GM21529 (cell line): ENCODE measurements around the gene BMI1.
"Not testable (repeated sequence)": the region's sequence is repeated elsewhere in the genome, so short reads cannot be mapped to it uniquely, and the experiment has no call there.

Experiments used
- ATAC-seq: cut with Tn5 transposase; IDR thresholded peaks from one replicate; pipeline ENCODE4 v1.9.1; 2021; ENCODE audit not compliant: unreplicated experiment

Gene BMI1

DNA sequence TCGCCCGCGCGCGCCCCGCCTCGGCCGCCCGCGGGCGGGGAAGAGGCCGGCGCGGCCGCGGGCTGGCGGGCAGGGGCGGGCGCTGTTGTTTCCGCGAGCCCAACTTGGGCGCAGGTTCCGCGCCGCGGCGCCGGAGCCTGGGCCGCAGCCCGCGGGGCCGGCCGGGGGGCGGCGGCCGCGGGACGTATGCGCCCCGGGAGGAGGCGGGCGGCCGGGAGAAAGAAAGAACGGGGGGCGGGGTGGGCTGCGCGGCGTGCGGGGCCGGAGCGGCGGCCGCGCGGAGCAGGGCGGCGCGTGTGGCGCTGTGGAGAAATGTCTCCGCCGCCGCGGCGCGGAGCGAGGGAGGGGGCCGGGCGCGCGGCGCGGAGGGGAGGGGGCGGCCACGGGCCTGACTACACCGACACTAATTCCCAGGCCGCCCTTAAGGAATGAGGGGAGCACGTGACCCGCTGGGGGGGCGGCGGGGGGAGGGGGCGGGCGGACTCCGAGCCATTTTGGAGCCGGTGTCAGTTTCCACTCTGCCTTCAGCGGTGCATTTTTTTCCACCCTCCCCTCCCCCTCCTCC lies at the start of gene BMI1:
Gene BMI1, plus strand, starts transcription at position 509 of the 565 bp plus-strand sequence. CDS start 5,351 bp downstream, outside the sequence.
- ATAC-seq, result peak; percentile 13

DNA sequence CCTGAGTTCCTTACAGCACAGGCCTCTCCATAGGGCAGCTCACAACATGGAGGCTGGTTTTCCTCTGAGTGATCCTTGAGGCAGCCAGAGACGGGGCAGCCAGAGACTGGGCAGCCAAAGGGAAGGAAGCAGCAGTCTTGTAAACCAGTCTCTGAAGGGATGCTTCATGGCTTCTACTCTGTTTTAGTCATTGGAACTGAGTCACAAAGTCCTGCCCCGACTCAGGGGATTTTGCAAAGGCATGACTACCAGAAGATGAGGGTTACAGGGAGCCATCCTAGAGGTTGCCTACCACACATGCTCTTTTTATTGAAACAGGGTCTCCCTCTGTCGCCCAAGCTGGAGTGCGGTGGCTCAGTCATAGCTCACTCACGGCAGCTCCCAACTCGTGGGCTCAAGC lies 49.1 kb upstream of the BMI1 start:
- no peak for ATAC-seq

DNA sequence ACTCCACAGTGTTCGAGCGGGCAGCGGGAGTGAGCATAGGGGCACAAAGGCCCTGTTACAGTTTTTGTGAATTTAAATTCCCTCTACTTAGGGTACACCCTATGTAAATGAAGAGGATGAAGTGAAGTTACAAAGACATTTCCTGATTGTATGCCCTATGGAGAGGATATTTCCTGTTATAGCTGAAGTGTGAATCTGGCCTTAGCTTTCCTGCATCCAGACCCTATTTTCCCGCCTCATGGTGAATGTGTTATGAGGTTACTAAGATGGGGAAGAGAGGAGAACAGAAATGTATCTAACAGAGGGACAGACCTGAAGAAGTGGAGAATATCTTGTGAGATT lies 42.5 kb upstream of the BMI1 start:
- no peak for ATAC-seq

DNA sequence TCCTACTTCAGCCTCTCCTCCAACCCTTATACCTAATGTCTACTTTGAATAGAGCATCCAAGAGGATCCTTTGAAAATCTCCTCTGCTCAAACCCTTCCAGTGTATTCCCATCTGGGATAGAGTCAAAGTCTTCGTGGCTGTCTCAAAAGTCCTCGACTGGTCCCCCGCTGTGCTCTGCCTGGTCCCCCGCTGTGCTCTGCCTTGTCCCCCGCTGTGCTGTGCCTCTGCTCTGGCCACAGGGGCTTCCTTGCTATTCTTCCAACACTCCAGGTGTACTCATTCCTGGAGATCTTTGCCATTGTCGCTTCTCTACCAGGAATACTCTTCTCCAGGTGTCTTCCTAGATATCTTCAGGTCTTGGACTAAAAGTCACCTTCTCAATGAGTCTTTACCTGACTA lies 40.8 kb upstream of the BMI1 start:
- ATAC-seq, result no peak

DNA sequence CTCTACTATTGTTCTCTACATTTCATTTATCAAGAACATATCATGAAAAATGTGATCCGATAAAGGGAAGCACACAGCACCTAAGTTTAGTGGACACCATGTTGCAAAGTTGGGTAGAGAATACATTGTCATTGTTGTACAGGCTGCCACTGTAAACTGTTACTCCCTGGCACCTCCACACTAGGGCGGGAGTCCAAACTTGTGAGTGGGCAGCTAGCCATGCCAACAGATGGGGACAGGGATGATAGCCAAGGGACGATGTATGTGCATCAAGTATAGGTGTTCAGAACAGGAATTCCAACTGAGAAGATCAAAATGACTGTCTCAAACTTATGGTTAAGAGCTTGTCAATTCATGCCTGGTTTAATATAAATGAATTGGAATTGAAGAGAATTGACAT lies 35.8 kb upstream of the BMI1 start:
- ATAC-seq, result no peak

DNA sequence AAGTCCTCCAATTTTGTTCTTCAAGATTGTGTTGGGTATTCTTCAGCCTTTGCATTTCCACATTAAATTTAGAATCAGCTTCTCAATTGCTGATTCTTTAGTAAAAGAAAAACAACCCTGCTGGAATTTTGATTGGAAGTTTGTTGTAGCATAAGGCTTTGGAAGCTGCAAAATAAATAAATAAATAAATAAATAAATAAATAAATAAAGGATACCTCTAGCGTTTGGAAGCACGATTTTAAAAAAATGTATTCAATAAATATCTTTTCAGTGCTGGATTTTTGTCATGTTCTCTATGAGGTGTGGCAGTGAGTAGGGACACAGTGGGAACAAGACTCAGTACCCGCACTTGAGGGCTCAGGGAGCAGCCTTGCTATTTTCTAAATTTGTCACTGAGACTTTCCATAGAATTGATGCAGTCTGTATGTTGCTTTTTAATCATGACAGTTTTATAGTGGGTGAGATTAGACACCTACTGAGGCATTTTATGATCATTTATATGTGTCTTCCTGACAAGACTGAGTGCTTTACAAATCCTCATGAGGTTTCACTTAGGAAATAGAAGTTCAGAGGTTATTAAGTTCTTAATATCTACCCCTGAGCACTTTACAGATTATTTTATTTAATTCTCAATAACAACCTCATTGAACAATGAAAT lies 27.0 kb upstream of the BMI1 start:
- no peak for ATAC-seq

DNA sequence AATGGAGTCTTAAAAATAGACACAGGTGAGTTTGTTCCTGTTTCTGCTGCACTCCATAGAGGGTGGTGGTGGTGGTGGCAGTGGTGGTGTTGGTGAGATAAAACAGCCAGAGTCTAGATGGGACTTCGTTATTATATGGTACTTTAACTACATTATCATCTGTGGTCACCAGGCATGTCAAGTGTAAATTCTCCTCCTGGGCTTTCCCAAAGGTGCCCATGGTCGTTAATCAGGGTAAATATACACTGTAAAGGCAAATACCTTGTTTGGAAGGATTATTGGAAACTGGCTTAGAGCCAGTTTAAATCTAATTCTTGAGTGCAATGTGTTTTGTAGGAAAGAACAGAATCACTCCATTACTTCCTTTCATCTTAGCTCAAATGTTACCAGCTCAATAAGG lies 26.2 kb upstream of the BMI1 start:
- no peak for ATAC-seq

DNA sequence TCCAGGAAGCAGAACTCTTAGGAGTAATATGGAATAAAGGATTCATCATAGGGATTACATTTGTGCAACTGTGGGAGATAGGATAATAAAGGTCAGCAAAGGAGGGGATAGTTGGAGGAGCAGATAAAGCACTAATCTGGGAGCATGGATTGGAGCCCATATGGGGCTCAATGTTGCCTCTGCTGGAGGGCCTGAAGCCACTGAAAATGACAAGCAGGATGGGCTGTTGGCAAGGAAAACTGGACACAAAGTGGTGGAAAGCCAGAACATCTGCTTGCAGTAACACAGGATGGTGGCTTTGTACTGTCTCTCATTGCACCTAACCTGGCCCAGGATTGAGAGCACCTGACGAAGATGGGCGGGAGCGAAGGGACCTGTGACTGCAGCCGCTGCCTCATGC lies 19.7 kb upstream of the BMI1 start:
- no peak for ATAC-seq

DNA sequence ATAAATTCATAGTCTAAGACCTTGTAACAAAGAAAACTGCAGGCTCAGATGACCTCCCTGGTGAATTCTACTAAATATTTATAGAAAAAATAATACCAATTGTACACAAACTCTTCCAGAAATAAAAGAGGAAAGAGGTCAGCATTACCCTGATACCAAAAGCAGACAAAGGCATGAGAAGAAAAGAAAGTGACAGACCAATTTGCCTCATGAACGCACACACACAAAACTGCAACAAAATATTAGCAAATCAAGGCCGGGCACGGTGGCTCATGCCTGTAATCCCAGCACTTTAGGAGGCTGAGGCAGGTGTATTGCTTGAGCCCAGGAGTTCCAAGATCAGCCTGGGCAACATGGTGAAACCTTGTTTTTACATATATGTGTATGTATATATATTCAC lies 17.4 kb upstream of the BMI1 start:
- ATAC-seq, result no peak

DNA sequence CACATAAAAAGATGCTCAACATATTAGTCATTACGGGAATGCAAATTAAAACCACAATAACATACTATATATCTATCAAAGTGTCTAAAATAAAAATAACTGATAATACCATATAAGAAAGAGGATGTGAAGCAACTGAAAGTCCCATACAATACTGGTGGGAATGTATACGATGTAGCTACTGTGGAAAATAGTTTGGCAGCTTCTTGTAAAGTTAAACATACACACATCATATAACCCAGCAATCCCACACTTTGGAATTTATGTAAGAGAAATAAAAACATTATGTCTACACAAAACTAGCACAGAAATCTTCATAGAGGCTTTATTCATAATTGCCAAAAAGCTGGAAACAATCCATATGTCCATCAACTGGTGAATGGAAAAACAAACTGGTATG lies 15.2 kb upstream of the BMI1 start:
- ATAC-seq, result no peak

DNA sequence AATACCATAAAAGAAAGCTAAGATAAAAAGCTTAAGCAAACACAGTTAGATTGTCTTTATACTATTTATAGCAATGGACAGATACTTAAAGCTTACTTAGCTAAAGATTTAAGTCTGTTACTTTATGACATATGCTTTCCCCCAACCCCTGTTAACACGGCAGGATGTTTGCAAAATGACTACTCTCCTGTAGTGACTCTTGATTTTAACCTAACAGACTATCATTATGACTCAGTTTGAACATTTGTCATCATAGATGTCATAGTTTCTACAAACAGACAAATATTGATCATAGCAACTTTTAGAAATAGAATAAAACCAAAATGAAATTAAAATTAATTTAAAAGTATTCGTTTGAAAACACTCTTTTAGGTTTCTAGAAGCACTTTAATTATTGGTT lies 12.5 kb upstream of the BMI1 start:
- peak; percentile 96 for ATAC-seq

DNA sequence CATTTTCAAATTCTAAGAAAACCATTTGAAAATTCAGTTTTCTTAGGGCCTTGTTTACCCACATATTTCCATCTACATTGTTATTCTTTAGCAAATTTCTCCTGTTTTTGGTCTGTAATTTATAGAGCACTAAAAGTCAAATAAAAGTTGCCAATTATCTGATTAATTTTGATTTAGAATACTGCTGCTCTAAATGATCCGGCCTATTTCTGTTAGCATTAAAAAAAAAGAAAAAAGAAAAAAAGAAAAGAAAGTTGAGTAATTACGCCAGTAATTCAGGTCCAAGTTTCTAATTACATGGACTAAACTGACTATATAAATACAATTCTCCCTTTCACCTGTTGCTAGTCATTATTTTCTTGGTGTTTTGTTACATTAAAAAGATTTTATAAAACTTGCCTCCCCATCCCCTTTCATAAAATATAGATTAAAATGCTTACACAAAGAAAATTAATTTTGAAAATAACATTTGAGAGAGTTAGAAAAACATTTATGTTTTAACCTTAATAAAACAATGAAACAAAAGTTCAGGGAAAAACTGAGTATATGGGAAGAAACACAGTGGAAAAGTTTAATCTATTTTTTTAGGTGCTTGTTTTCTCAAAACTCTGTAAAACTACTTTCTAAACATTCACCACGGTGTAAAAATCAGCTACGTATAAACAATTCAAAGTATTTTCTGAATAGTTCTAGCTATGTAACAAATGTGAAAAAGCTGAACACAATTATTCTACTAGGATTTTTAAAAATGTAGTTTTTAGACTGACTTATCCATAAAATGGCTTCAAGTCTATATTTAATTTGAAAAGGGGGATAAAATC lies 11.5 kb upstream of the BMI1 start:
- no peak for ATAC-seq

DNA sequence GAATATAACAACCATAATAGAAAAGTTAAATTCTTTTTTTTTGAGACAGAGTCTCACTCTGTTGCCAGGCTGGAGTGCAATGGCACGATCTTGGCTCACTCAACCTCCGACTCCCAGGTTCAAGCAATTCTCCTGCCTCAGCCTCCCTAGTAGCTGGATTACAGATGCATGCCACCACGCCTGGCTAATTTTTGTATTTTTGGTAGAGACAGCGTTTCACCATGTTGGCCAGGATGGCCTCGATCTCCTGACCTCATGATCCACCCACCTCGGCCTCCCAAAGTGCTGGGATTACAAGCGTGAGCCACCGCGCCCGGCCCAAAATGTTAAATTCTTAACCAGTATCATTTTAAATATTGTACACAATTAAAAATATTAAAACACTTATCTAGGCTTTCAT lies 10.9 kb upstream of the BMI1 start:
- not testable (repeated sequence) for ATAC-seq

DNA sequence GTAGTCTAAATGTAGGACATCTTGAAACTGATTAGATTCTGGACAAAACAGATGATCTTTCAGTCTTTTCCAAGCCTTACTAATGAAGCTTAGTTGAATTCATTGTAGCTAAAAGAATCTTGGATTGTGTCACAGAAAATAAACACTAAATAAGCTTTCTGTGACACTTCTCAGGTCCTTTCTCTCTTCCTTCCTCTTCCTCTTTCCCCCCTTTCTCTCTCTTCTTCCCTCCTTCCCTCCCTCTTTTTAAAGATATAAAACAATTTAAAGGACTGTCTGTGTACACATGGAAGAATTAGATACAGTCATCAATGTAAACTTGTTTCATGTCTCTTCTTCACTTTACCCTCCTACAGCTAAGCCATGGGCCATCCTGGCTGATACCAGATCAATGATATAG lies 10.0 kb upstream of the BMI1 start:
- no peak for ATAC-seq

DNA sequence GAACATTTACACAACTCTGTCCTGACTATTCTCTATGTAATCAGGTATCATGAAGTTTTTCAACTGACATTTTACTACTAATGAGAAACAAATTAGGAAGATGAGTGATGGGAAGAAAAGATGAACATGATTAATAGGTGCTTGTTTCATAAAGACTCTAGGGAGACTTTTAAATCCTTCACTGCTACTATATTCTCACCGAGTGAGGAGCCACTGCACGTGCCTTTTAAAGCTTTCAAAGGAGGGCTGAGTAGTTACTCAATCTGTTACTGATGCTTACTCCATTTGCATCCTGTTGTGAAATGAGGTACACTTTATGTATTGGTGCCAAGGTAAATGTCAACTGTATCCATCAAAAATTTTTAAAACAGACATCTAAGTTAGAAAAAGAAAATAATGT lies 6.0 kb upstream of the BMI1 start:
- no peak for ATAC-seq

DNA sequence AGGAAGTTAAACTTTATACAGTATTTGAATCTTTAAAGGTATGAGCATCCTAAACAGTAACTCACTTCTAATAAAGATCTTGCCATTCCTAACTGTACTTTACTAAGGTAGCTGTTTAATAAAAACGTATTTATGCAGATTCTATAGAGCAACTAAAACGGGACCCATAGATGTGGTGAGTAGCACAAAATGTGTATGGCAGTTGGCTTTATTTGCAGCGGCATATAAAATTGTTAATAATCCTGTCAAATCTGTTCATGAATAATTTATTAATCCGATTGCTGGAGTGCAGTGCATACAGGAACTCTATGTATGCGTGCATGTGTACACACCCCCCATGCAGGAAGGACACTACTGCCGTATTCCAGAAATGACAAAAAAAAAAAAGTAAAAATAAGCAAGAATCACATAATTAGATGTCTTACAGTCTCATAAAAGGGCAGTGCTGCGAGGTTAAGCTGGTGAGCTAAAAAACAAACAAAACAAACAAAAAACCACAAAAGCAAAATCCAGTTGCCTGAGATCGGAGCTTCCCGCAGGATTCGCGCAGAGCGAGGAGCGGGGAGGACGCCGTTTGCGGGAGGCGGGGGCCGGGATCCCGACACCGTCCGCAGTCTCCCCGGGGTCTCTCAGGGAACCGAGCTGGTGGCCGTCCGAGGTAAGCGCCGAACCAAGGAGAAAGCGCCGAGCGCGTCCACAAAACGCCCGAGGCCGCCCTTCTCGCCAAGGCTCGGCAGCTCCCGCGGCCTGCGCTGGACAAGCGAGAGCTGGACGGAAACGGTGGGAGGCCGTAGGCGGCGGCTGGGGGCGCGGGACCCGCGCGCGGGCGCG lies 5.2 kb upstream of the BMI1 start:
- ATAC-seq, result peak; percentile 25

DNA sequence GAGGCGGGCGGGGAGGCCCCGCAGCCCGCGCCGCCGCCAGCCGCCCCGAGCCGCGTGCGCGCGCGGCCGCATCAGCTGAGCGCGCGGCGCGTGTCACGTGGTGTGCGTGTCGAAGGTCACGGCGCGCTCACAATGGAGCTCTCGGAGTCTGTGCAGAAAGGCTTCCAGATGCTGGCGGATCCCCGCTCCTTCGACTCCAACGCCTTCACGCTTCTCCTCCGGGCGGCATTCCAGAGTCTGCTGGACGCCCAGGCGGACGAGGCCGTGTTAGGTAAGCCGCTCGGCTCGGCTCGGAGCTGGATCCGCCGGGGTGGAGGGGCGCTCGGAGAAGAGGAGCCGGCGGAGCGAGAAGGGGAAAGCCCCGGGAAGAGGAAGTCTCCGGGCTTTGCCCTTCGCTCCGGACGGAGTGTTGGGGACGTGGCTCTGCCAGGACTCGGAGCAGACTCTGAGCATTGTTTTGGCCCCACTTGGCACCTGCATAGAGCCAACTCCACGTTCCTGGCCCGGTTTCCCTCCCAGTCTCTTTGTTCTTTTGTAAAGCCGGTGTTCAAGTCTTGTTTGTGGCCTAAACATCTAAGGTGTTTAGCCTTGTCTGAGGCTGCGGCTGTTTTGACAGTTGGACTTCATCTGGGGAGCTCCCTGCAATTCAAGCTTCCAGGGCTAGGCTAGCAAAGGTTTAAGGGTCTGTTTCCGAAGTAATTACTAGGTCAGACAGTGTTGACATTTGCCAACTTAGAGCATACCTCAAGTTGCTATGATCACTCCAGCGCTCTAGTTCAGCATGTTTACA lies 4.4 kb upstream of the BMI1 start, which contains the start of gene COMMD3:
Gene COMMD3, plus strand, starts transcription at position 103 of the 790 bp plus-strand sequence. Its CDS starts 30 bp downstream, at position 133.
- ATAC-seq, result peak; percentile 66

DNA sequence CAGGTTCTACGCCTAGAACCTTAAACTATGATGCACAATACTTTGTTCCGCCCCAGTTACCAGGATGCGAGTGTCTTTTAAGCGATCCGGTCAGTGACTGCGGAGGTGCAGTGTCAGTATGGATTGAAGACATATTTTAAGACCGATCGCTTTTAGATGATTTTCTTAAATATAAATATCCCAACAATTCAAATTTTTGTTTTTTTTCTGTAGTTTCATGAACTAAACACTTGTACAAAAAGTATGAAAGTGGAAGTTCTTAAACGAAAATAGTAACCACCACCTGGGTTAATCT lies 3.9 kb upstream of the BMI1 start:
- peak; percentile 29 for ATAC-seq

DNA sequence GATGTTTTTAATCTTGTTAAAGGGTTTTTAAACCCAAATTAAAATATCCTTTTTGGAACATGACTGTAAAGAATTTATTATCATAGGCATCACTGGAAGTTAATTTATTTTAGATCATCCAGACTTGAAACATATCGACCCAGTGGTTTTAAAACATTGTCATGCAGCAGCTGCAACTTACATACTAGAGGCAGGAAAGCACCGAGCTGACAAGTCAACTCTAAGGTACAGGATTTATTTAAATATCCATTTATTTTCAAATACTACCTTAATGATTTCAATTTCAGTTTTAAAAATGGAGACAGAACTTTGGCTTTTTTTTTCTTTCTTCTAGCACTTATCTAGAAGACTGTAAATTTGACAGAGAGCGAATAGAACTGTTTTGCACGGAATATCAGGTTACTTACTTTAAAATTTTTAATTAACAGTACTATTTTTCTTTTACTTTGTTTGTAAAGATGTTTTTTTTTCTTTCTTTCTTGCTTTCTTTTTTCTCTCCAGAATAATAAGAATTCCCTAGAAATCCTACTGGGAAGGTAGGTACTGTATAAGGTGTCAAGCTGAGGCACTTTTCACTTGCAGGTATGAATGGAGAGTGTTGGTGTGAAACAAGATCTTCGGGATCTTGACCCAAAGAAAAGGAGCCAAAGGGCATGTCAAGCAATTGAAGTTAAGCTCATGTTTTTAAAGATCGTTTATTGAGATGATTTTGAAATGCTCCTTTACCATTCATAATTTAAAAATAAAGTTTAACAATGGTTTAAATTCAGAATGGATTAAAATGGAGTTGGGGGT lies 2.9 kb upstream of the BMI1 start:
- no peak for ATAC-seq

DNA sequence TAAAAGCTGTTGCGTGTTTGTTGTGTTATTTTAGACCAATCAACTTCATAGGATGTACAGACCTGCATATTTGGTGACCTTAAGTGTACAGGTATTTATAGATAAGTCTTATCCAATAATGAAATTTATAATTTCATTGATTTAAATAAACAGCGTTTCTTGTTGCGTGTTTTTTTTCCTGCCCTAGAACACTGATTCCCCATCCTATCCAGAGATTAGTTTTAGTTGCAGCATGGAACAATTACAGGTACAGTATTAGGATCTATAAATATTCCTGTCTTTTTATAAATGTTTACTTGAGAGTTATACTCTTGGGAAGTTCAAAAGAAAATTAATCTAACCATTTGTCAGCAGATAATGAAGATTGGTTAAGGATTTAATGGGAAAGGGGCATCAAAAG lies 2.1 kb upstream of the BMI1 start:
- no peak for ATAC-seq
